Hepatocyte (in vitro differentiated cells): ENCODE data around the gene SIDT2.

Source experiments
- EZH2 ChIP-seq: fragments of 200-600 bp; sonication (generic); IDR thresholded peaks from 2 replicates; pipeline ENCODE4 v1.6.1; 2016; ENCODE audit warnings: antibody characterized with exemption, mild to moderate bottlenecking, borderline replicate concordance
- TF ChIP-seq, protein P1 (sequence below): fragments of 200-600 bp; sonication (generic); IDR thresholded peaks from 2 replicates; pipeline ENCODE4 v1.5.1; 2016; ENCODE audit warnings: antibody characterized with exemption, mild to moderate bottlenecking; ENCODE audit not compliant: poor library complexity

GRCh38 chr11:117187428-117187798 lies 8.9 kb downstream of the SIDT2 start:
- TF ChIP-seq, protein P1, sequence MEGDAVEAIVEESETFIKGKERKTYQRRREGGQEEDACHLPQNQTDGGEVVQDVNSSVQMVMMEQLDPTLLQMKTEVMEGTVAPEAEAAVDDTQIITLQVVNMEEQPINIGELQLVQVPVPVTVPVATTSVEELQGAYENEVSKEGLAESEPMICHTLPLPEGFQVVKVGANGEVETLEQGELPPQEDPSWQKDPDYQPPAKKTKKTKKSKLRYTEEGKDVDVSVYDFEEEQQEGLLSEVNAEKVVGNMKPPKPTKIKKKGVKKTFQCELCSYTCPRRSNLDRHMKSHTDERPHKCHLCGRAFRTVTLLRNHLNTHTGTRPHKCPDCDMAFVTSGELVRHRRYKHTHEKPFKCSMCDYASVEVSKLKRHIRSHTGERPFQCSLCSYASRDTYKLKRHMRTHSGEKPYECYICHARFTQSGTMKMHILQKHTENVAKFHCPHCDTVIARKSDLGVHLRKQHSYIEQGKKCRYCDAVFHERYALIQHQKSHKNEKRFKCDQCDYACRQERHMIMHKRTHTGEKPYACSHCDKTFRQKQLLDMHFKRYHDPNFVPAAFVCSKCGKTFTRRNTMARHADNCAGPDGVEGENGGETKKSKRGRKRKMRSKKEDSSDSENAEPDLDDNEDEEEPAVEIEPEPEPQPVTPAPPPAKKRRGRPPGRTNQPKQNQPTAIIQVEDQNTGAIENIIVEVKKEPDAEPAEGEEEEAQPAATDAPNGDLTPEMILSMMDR: no peak
- no peak for TF ChIP-seq EZH2
